Activated T-helper 1 cell treated with anti-CD3 and anti-CD28 coated beads, Interleukin-12 subunit alpha, Interleukin-12 subunit beta, Interleukin-2, Interleukin-4 antibody, amounts not matched to agents 30 ng/mL and 10 ng/mL and 1 ng/mL, durations not matched to agents 14 hours and 24 hours and 36 hours (primary cell): Measurements from ENCODE around the gene UBA7. TPM values are rescaled to one million over a fixed set of nuclear protein-coding genes. Genes with fewer than 3 reads are reported as not detected.
A peak's percentile ranks its signal among the peaks of the same experiment; 100 is the strongest.

Source experiments
- DNase-seq: peaks from one replicate; pipeline ENCODE4 v3.0.0; 2021; ENCODE audit warnings: low spot score
- H3K27ac Mint-ChIP-seq: one replicate; pipeline ENCODE4 v1.8.0; 2021; ENCODE audit warnings: mild to moderate bottlenecking, mixed read lengths
- H3K27me3 Mint-ChIP-seq: one replicate; pipeline ENCODE4 v1.8.0; 2022; ENCODE audit warnings: mild to moderate bottlenecking, moderate library complexity, mixed read lengths; ENCODE audit not compliant: insufficient read depth
- H3K36me3 Mint-ChIP-seq: one replicate; pipeline ENCODE4 v1.8.0; 2021; ENCODE audit warnings: low read depth, mixed read lengths
- H3K4me1 Mint-ChIP-seq: one replicate; pipeline ENCODE4 v1.8.0; 2021; ENCODE audit warnings: low read depth, mixed read lengths
- H3K4me3 Mint-ChIP-seq: one replicate; pipeline ENCODE4 v1.8.0; 2021; ENCODE audit warnings: mild to moderate bottlenecking, moderate library complexity, mixed read lengths
- H3K9me3 Mint-ChIP-seq: one replicate; pipeline ENCODE4 v1.8.0; 2021; ENCODE audit warnings: mixed read lengths
- intact Hi-C: fragments of 100-400 bp; cut with micrococcal nuclease; formaldehyde crosslinking; loops from one replicate; pipeline ENCODE4 v1.15.1; 2024
- total RNA-seq: library from RNA; stranded (reverse); gene quantifications from 2 replicates; pipeline ENCODE4 v1.2.3, GENCODE V29; 2022

Gene UBA7, protein sequence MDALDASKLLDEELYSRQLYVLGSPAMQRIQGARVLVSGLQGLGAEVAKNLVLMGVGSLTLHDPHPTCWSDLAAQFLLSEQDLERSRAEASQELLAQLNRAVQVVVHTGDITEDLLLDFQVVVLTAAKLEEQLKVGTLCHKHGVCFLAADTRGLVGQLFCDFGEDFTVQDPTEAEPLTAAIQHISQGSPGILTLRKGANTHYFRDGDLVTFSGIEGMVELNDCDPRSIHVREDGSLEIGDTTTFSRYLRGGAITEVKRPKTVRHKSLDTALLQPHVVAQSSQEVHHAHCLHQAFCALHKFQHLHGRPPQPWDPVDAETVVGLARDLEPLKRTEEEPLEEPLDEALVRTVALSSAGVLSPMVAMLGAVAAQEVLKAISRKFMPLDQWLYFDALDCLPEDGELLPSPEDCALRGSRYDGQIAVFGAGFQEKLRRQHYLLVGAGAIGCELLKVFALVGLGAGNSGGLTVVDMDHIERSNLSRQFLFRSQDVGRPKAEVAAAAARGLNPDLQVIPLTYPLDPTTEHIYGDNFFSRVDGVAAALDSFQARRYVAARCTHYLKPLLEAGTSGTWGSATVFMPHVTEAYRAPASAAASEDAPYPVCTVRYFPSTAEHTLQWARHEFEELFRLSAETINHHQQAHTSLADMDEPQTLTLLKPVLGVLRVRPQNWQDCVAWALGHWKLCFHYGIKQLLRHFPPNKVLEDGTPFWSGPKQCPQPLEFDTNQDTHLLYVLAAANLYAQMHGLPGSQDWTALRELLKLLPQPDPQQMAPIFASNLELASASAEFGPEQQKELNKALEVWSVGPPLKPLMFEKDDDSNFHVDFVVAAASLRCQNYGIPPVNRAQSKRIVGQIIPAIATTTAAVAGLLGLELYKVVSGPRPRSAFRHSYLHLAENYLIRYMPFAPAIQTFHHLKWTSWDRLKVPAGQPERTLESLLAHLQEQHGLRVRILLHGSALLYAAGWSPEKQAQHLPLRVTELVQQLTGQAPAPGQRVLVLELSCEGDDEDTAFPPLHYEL
- 90.3 and 97.5 TPM in 2 replicates for total RNA-seq

DNA sequence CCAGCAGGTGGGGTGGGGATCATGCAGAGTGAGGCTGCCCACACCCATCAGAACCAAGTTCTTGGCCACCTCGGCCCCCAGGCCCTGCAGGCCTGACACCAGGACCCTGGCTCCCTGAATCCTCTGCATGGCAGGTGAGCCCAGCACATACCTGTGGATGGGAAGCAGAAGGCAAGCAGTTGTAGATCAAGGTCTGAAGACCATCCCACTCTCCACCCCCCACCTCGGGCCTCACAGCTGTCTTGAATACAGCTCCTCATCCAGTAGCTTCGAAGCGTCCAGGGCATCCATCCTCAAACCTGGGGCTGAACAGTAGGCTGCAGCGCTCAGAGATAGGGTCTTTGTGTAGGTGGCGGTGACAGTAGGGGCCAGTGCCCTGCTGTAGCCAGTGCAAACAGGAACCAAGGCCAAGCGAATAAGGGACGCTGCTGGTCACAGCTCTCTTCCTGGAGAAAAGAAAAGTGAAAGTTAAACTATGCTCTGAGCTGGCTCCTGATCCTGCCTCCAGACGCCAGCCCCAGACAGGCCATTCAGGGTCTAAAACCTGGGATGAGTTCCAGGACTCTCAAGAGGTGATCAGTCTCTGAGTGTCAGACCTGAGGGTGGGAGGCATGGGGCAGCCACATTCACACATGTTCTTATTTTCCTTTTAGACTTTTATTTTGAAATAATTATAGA lies at the start of gene UBA7:
TSS of gene UBA7 (minus strand) at position 457 of the 678 bp plus-strand sequence. CDS start at position 291, 166 bp downstream.
- peaks cover 27% of the 10 kb centered on the region for H3K4me1 Mint-ChIP-seq
- peak within 1 kb of the TSS; percentile 94 for H3K4me3 Mint-ChIP-seq
- no peaks in the 10 kb centered on the region for H3K27me3 Mint-ChIP-seq
- no peaks in the 10 kb centered on the region for H3K9me3 Mint-ChIP-seq
- peaks cover 12% of the 10 kb centered on the region for H3K36me3 Mint-ChIP-seq
- intact Hi-C loops, result loop anchor here (1.0 kb wide), 2 partner anchors 10 to 43 kb away; partner anchors contain the start of genes INKA1 and TRAIP
- H3K27ac Mint-ChIP-seq, result peak within 1 kb of the TSS; percentile 94
- peak; percentile 40 for DNase-seq

DNA sequence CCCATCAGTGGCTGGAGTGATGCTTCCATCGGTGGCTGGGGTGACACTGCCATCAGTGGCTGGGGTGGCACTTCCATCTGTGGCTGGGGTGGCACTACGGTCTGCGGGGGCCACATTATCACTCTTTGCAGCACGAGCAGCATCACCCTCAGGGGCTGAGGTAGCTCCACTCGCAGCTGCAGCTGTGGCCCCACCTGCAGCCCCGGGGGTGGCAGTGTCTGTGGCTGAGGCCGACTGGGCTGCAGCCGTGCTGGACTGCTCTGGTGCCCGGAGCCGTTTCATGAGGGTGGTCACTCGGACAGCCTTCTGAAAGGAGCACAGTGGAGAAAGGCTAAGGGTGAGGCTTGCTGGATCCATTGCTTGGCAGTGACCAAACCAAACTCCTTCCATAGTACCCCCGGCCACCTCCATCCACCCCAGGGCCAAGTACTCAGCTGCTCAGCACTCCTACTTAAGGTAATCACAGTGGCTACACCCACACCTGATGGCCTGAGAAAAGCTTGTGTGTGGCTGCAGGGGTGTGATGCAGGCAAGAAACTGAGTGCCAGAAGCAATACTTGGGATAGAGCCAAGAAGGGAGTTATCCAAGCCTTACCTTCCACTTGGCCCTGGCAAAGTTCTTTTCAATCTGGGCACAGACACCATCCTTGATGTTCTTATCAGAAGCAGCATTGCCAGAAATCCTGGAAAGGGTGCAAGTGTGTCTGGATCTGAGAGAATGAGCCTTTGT lies 46.0 kb upstream of the UBA7 start:
- DNase-seq, result no peak
- intact Hi-C loops, result no loop called here
- H3K27ac Mint-ChIP-seq, result no peak overlapping the region
- H3K4me1 Mint-ChIP-seq, result peaks cover 18% of the 10 kb centered on the region
- no peak overlapping the region for H3K4me3 Mint-ChIP-seq
- peaks cover 2% of the 10 kb centered on the region for H3K36me3 Mint-ChIP-seq
- no peaks in the 10 kb centered on the region for H3K9me3 Mint-ChIP-seq
- H3K27me3 Mint-ChIP-seq, result peaks cover 4% of the 10 kb centered on the region

GRCh38 chr3:49856181-49857005 lies 42.6 kb upstream of the UBA7 start, which contains the start of gene TRAIP:
TRAIP (minus strand) TSS chr3:49856564; CDS start chr3:49856453, 111 bp downstream.
- intact Hi-C loops, result loop anchor here (1.0 to 2.0 kb wide), 13 partner anchors 13 to 736 kb away; partner anchors contain the start of genes CAMKV, DAG1, HYAL3 and IP6K1

GRCh38 chr3:49855662-49856061 lies 41.9 kb upstream of the UBA7 start:
- Mint-ChIP-seq H3K36me3 (peaks cover 2% of the 10 kb centered on the region), H3K4me3 (peak overlapping the region; percentile 97), H3K27me3 (no peaks in the 10 kb centered on the region), H3K9me3 (no peaks in the 10 kb centered on the region), H3K27ac (peak overlapping the region; percentile 43), H3K4me1 (peaks cover 18% of the 10 kb centered on the region)
- intact Hi-C loops, result loop anchor here (1.0 to 2.0 kb wide), 13 partner anchors 14 to 735 kb away; partner anchors contain the start of genes CAMKV, DAG1, HYAL3 and IP6K1
- no peak for DNase-seq

More at GRCh38 chr3:49856181-49857005, 42.6 kb upstream of the UBA7 start, which contains the start of gene TRAIP:
- Mint-ChIP-seq H3K4me1 (peaks cover 18% of the 10 kb centered on the region), H3K36me3 (peaks cover 2% of the 10 kb centered on the region), H3K4me3 (peak within 1 kb of the TSS; percentile 97), H3K27me3 (no peaks in the 10 kb centered on the region), H3K27ac (peak within 1 kb of the TSS; percentile 93), H3K9me3 (no peaks in the 10 kb centered on the region)
- DNase-seq, result peak; percentile 93

DNA sequence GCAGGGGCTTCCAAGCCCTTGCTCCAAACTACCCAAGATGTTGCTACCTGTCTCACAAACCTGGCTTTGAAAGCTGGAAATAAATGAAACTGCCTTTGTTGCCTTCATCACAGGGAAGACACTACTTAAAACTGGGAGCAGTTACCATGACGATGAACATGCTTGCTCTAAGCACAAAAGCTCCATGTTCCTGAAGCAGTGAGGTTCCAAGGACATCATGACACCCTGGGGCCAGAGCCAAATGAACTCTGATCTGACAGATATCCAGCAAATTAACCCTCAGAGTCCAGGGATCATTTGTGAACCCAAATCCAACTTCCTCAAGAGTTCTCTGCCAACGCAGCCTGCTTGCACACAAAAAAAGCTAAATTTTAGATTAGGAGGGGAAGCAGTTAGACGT lies 31.9 kb upstream of the UBA7 start:
- H3K4me3 Mint-ChIP-seq, result no peak overlapping the region
- H3K27ac Mint-ChIP-seq, result no peak overlapping the region
- H3K9me3 Mint-ChIP-seq, result no peaks in the 10 kb centered on the region
- H3K36me3 Mint-ChIP-seq, result peaks cover 4% of the 10 kb centered on the region
- no peaks in the 10 kb centered on the region for H3K4me1 Mint-ChIP-seq
- no peaks in the 10 kb centered on the region for H3K27me3 Mint-ChIP-seq
- DNase-seq, result no peak
- intact Hi-C loops, result no loop called here

- H3K4me1 Mint-ChIP-seq, result no peaks in the 10 kb centered on the region
- H3K36me3 Mint-ChIP-seq, result peaks cover 4% of the 10 kb centered on the region
- no peak overlapping the region for H3K27ac Mint-ChIP-seq
- no peaks in the 10 kb centered on the region for H3K27me3 Mint-ChIP-seq
- no peak overlapping the region for H3K4me3 Mint-ChIP-seq
- DNase-seq, result no peak
- H3K9me3 Mint-ChIP-seq, result no peaks in the 10 kb centered on the region
- intact Hi-C loops, result no loop called here
Observed at GRCh38 chr3:49844464-49845183, 30.9 kb upstream of the UBA7 start.

DNA sequence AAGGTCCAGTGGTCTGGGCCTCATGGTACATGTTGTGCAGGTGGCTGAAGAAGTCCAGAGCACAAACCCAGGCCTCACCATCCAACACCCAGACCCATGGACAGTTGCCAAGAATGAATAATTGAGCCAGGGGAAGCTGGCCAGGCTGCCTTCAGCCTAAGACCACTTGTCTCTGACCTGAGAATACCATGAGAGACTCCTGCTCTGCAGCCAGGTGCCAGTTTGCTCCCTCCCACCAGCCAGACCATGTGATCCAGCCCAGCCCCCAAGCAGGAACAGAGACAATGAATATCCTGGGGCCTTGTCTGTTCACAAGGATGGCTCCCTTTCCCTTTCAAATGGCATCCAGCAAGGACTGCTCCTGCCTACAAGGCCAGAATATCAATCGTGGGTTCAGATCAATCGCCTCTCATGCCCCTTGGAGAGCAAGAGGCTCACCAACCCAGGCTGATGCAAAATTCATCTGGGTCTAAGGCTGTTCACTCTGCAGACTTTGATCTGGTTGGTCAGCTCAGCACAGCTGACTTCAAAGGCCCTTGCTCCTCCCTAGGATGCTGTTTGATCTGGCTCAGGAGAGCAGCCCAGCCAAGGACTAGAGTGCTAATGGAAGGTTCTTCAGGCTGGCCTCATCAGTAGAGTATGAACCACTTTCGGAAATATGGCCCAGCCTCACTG lies 29.2 kb upstream of the UBA7 start:
- Mint-ChIP-seq H3K4me3 (no peak overlapping the region), H3K36me3 (peaks cover 6% of the 10 kb centered on the region), H3K27ac (no peak overlapping the region), H3K4me1 (no peaks in the 10 kb centered on the region), H3K27me3 (no peaks in the 10 kb centered on the region), H3K9me3 (no peaks in the 10 kb centered on the region)
- intact Hi-C loops, result no loop called here
- DNase-seq, result no peak

- no peaks in the 10 kb centered on the region for H3K27me3 Mint-ChIP-seq
- H3K27ac Mint-ChIP-seq, result no peak overlapping the region
- no peaks in the 10 kb centered on the region for H3K4me1 Mint-ChIP-seq
- H3K4me3 Mint-ChIP-seq, result no peak overlapping the region
- intact Hi-C loops, result no loop called here
- DNase-seq, result no peak
- H3K36me3 Mint-ChIP-seq, result peaks cover 7% of the 10 kb centered on the region
- H3K9me3 Mint-ChIP-seq, result no peaks in the 10 kb centered on the region
Observed at GRCh38 chr3:49841806-49842205, 28.1 kb upstream of the UBA7 start.

- Mint-ChIP-seq H3K27me3 (no peaks in the 10 kb centered on the region), H3K4me3 (no peak overlapping the region), H3K36me3 (peaks cover 7% of the 10 kb centered on the region), H3K4me1 (no peaks in the 10 kb centered on the region), H3K9me3 (no peaks in the 10 kb centered on the region), H3K27ac (no peak overlapping the region)
- intact Hi-C loops, result no loop called here
- DNase-seq, result no peak
Observed at GRCh38 chr3:49841126-49841696, 27.5 kb upstream of the UBA7 start.

DNA sequence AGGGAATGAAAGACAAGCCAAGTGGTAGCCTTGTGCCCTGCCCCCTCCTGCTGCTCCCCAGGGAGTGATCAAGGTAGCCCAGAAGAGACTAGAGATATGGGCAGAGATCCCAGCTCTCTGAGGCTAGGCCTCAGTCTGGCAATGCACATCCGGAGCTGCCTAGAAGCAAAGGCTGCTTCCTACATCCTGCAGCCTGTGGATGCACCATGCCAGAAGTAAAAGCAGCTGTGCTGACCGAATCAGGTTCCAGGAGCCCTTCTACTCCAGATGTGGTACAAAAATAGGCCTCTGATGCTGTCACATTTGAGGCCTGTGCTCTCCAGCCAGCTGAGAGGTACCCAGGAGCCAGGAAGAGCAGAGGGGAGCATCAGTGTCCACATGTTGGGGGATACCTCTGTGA lies 26.6 kb upstream of the UBA7 start:
- intact Hi-C loops, result no loop called here
- no peak overlapping the region for H3K4me3 Mint-ChIP-seq
- H3K36me3 Mint-ChIP-seq, result peaks cover 7% of the 10 kb centered on the region
- no peaks in the 10 kb centered on the region for H3K9me3 Mint-ChIP-seq
- no peak overlapping the region for H3K27ac Mint-ChIP-seq
- DNase-seq, result no peak
- H3K4me1 Mint-ChIP-seq, result no peaks in the 10 kb centered on the region
- no peaks in the 10 kb centered on the region for H3K27me3 Mint-ChIP-seq
